Spleen (tissue), 7 donors: ENCODE results near the gene DEPDC1B.

Experiments
- POLR2A ChIP-seq, 3 donors: fragments of 450-650 bp; IDR thresholded peaks; one replicate each; pipeline ENCODE4 v1.5.1; 2017; ENCODE audit warnings: antibody characterized with exemption in 3 of 3, mild to moderate bottlenecking in 1 of 3
- TF ChIP-seq, protein P1 (sequence below), 11 experiments: fragments of 200-600 bp in 7 of 11; fragments of 450-650 bp in 4 of 11; sonication (generic) in 4 of 11; IDR thresholded peaks in 8 of 11; conservative IDR thresholded peaks in 3 of 11; 1 replicate in 7 of 11; 2 replicates in 4 of 11; pipeline versions ENCODE4 v1.4.0 to v1.8.0; 2016 to 2021; ENCODE audit warnings: antibody characterized with exemption in 11 of 11, inconsistent platforms in 4 of 11, mild to moderate bottlenecking in 1 of 11
- donor health status: DM: no; HTN: no; CAD: no; lungs with moderate emphysema.
- donor health status: DM: no; HTN: no; CAD: no.
- donor health status: DM: no; HTN: no; CAD: no.

DNA sequence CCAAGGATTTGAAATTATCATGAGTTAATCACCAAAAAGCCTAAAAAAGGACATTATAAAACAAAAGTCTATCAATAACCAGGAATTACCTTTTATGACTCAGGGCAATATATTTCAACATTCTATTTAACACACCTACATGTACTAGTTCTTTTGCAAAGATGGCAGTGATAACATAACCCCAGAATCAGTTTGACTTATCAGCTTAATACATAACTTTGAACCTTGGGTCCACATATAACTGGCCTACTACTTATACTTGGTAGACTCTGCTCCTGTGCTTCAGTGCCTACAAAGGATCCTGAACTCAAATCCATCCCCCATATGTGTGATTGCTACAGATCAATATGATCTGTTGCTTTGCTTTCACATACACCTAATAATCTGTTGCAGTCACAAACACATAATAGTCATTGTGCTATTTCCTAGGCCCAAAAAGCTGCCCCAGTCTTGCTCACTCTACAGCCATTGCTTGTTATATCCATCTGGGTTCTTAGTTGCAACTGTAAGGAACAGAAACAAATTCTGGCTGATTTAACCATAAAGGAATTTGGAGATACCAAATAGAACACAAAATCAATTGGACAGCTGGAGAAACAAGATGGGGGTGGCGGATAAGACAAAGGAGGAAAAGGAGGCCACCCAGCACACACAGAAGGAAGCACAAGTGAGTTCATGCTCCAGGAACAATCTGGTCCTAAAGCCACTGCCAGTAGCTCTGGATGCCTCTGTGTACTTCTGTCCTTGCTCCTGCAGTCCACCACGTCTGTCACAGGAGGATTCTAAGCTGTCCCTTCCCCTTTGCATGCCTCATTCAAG is 25.5 kb downstream of the DEPDC1B start:
- TF ChIP-seq, protein P1, sequence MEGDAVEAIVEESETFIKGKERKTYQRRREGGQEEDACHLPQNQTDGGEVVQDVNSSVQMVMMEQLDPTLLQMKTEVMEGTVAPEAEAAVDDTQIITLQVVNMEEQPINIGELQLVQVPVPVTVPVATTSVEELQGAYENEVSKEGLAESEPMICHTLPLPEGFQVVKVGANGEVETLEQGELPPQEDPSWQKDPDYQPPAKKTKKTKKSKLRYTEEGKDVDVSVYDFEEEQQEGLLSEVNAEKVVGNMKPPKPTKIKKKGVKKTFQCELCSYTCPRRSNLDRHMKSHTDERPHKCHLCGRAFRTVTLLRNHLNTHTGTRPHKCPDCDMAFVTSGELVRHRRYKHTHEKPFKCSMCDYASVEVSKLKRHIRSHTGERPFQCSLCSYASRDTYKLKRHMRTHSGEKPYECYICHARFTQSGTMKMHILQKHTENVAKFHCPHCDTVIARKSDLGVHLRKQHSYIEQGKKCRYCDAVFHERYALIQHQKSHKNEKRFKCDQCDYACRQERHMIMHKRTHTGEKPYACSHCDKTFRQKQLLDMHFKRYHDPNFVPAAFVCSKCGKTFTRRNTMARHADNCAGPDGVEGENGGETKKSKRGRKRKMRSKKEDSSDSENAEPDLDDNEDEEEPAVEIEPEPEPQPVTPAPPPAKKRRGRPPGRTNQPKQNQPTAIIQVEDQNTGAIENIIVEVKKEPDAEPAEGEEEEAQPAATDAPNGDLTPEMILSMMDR (IDR thresholded peaks at IDR 0.05 in 8 of 11, conservative IDR thresholded peaks at IDR 0.05 in 3 of 11) = no peak
- no peak for TF ChIP-seq POLR2A (IDR thresholded peaks at IDR 0.05)
